GM18499 (cell line): ENCODE results near the gene COL23A1.

Source experiments
- ATAC-seq: cut with Tn5 transposase; IDR thresholded peaks from one replicate; pipeline ENCODE4 v1.9.1; 2021; ENCODE audit warnings: moderate number of reproducible peaks; ENCODE audit not compliant: insufficient read depth, unreplicated experiment

The COL23A1 gene

GRCh38 chr5:178301641-178302040 is 288.6 kb downstream of the COL23A1 start:
- ATAC-seq = no peak

DNA sequence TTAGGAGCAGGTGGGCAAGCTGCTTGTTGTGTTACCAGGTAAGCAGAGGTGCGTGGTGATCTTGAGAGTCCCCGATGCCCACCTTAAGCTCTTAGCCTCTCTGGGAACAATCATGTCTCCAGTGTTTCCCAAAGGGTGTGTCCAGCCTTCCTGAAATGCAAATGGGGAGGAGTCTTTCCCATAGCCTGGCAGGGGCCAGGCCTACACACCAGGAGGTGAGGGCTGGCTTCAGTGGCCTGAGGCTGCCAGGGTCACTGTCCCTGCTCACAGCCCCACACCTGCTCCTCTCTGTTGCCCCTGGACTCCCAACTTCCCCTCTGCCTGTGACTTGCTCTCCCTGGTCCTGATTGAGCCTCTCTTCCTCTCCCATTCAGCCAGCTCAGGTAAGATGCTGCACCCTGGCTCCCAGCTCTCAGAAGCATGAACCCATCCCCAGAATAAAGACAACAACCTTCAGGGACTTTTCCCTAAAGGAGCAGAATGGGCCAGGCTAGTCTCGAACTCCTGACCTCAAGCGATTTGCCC is 291.8 kb downstream of the COL23A1 start:
- ATAC-seq = no peak

GRCh38 chr5:178297751-178298150 is 292.4 kb downstream of the COL23A1 start:
- ATAC-seq = no peak

GRCh38 chr5:178296066-178296465 is 294.1 kb downstream of the COL23A1 start:
- no peak for ATAC-seq

GRCh38 chr5:178295589-178295988 is 294.6 kb downstream of the COL23A1 start:
- no peak for ATAC-seq

DNA sequence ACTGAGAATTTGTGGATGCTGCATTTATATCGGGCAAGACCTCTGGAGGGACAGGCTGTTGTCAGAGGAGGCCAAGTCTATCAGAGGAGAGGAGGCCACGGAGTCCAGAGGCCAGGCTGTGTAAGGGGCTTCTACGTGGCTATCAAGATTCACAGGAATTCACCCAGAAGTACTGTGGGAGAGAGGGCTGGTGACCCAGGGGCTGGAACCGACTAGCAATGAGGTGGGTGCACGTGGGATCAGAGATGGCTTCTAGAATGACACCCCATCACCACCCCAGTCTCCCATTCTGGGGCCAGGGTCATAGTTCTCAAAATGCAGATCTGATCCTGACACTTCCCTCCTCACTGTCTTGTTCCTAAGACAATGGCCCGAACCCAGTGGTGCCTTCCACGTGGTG is 296.4 kb downstream of the COL23A1 start:
- no peak for ATAC-seq

- ATAC-seq = no peak
Measured at GRCh38 chr5:178293400-178293799, 296.8 kb downstream of the COL23A1 start.

DNA sequence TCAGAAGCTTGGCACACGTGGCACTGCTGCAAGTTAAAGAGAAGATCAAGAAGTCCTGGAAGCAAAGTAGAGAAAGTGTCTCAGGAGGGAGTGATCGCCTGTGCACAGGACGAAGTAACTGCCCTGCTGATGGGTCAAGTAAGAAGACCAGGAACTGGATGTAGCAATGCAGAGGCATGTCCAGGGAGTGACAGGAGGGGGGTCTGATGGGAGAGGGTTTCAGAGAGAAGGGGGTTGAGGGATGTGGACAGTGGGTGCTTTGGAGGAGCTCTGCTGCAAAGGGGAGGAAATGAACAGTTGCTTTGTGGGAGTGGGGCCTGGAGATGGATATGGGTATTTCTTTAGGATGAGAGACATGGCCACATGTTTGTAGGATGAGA is 297.4 kb downstream of the COL23A1 start:
- no peak for ATAC-seq

DNA sequence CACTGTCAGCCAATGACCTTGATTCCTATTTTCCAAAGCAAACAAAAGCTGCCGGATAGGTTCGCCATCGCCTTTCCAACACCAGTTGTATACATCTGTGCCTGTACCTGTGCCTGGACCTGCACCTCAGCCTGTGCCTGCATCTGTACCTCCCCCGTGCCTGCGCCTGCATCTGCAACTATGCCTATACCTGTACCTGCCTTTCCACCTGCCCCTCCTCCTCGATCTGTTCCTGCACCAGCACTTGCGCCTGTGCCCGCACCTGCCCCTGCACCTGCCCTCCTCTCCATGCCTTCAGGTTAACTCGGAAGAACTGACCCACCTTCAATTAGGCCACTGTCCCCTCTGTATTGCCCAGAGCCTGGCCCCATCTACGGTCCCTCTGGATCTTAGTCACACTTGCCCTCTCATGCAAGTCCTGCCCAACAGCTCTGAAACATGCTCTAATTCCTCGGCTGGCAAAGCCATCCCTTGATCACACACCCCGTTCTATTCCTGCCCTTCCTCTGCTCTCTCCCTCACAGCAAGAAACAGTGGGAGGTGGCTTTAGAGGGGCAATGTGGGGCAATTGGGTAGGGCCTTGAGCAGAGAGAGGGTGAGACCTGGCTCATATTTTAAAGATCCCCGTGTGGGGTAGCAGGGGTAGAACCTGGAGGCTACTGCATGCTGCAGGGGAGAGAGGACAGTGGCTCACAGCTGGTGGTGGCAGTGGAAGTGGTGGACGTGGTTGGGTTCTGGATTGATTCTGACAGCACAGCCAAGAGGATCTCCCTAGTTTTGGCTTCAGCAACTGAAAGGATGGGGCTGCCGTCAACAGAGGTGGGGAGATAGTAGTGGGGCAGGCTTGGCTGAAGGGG is 298.0 kb downstream of the COL23A1 start:
- ATAC-seq = no peak

DNA sequence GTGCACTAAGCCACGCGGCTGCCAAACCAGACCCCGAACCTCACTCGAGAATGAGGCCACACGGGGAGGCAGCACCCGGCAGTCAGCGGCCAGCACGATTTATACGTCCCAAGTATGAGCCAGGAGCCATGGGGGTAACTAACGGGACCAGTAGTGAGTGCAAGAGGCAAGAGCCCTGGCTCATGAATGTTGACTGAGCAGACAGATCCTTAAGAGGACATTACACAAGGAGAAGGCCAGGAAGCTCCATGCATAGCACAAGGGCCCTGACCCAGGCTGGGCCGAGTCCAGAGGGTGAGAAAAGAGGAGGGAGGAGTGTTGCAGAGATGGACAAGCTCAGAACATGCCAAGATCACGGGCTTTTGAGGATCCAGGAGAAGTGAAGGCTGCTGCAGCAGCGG is 299.0 kb downstream of the COL23A1 start:
- ATAC-seq = no peak

DNA sequence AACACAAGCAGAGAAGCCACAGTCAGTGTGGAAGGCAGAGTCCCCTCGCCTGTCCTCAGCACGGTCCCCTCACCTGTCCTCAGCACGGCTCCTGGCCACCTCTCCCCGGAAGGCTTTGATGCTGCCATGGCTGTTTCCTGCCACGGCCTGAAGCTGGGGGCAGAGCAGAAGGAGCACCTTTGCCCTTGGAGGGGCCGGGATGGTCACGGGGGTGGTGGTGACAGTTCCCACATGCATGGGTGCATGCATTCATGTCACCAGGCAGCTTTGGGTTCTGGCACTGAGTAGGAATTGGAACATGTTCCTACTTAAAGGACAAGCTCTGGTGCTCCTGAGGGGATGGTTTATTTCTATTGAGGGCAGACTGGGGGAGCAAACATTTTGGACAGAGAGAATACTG is 299.8 kb downstream of the COL23A1 start:
- no peak for ATAC-seq

DNA sequence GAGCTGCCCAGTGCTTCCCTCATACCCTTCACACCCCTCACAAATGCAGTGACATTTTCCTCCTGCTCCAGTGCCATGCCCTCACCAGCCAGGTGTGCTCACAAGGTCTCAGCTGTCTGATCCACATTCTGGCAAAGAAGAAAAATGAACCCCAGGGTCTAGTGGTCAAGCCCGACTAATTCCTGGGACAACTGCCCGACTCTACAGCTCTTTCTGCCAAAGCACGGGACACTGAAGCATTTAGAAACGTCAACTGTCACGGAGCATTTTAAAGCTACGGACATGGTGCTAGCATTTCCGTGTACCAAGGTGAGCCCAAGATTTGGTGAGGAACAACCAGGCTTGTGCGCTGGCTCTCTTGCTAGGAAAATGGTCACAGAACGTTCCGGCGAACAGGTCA is 300.8 kb downstream of the COL23A1 start:
- no peak for ATAC-seq

DNA sequence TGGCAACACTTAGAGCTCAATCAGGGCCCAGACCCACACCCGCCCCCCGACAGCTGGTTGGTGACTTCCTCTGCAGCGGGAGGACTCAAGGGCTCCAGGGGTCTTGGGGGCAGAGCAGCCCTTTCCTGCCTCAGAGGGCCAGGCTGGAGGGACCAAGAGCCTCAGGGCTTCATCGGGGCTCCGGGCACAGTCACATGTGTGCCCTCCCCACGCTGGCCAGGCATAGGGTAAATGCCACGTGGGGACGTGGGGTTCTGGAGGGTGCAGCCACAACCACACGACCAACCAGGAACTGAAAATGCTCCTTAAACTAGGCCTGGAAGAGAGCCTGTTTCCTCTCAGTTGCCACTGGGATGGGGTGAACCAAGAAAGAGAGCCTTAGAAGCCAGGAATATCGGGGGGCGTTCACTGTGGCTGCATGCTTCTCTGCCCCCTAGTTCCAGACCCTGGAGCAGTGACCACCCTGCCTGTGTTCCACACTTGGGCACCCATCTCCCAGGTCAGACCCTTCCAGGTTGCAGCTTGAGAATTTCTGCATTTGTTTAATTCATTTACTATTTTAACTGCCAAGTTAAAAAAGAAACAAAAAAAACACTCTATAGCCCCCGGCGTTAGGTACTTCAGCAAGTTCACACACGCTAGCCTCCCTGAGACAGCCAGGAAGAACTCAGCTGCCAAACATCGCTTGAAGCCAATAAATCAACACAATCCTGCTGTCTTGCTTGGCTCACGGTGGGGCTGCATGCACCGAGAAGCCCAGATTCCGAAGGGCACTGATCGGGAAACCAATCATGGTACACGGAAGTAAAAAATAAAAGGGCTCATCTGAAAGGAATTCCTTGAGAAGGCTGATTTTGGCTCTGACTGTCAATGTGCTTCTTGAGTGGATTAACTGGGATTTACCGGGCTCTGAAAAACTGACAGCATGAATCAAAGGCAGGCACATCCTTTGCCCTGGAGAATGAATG is 301.5 kb downstream of the COL23A1 start:
- no peak for ATAC-seq

- no peak for ATAC-seq
Measured at GRCh38 chr5:178287791-178288105, 302.4 kb downstream of the COL23A1 start.

DNA sequence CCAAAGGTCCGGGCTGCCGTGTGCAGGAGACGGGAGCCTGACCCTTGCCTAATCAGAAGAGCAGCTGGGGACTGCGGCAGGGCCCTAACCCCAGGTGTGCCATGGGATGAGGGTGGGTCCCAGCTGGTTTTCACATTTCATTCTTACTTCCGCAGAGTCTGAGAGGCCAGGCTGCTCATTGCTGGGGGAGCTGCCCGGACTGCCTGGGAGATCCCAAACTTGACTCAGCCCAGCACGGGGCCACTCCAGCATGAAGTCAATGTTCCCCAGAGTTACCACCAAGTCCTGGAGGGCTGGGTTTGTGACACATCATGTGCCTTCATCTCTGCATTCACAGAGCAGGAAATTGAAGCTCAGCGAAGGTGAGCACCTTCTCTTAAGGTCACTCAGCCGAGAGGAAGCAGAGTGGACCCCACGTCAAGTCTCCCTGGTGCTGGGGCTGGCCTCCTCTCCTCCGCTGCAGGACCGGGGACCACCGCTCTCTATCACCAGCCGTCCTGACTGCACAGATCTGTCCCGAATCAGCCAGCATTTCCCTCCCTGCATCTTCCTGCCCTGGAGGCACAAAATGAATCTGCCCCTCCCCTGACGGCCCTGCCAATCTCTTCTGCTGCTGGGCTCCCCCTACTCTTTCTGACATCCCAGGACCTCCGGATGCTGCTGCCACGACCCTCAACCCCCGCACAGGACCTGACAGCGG is 303.0 kb downstream of the COL23A1 start:
- ATAC-seq = no peak

GRCh38 chr5:178286226-178287090 is 303.7 kb downstream of the COL23A1 start:
- no peak for ATAC-seq

GRCh38 chr5:178285399-178286225 is 304.6 kb downstream of the COL23A1 start:
- ATAC-seq = no peak

GRCh38 chr5:178284996-178285395 is 305.2 kb downstream of the COL23A1 start:
- no peak for ATAC-seq
